Choroid plexus epithelial cell (primary cell): ENCODE results near the gene MYRF.

ENCODE experiments used
- DNase-seq: peaks from one replicate; pipeline ENCODE4 v3.0.0-alpha.2; 2010; ENCODE audit warnings: low read depth
- H3K4me3 ChIP-seq: 2 replicates; pipeline ENCODE4 v1.5.1; 2011; ENCODE audit warnings: low read depth, mild to moderate bottlenecking, control low read depth, low read length, moderate library complexity
- CTCF ChIP-seq: conservative IDR thresholded peaks from 2 replicates; pipeline ENCODE4 v1.5.1; 2011; ENCODE audit warnings: low read depth, mild to moderate bottlenecking, control low read depth, inconsistent platforms, low read length, moderate library complexity

MYRF gene

GRCh38 chr11:61793083-61793828 is 40.8 kb downstream of the MYRF start:
- no peak for DNase-seq
- TF ChIP-seq CTCF = no peak
- H3K4me3 ChIP-seq = peak overlapping the region; percentile 80

GRCh38 chr11:61793829-61794204 is 41.4 kb downstream of the MYRF start:
- peak overlapping the region; percentile 80 for H3K4me3 ChIP-seq
- no peak for TF ChIP-seq CTCF

GRCh38 chr11:61794579-61794978 is 42.1 kb downstream of the MYRF start:
- H3K4me3 ChIP-seq = no peak overlapping the region
- DNase-seq = no peak
- TF ChIP-seq CTCF = no peak

More at GRCh38 chr11:61793829-61794204, 41.4 kb downstream of the MYRF start:
- DNase-seq = no peak

- H3K4me3 ChIP-seq = no peak overlapping the region
- TF ChIP-seq CTCF = no peak
- DNase-seq = no peak
These were observed 43.0 kb downstream of the MYRF start for GRCh38 chr11:61795459-61795858.

- H3K4me3 ChIP-seq = no peak overlapping the region
- no peak for DNase-seq
- TF ChIP-seq CTCF = no peak
These were observed 43.6 kb downstream of the MYRF start for GRCh38 chr11:61795876-61796526.

GRCh38 chr11:61797263-61797944 is 45.0 kb downstream of the MYRF start:
- TF ChIP-seq CTCF = peak; percentile 89
- H3K4me3 ChIP-seq = no peak overlapping the region
- peak; percentile 95 for DNase-seq
